GM12891 (cell line): Measurements from ENCODE around the gene FUNDC2.

Experiments
- DNase-seq: peaks from one replicate; pipeline ENCODE4 v3.0.0; 2011; ENCODE audit warnings: low spot score; ENCODE audit not compliant: insufficient read length
- FAIRE-seq: peaks from 2 replicates; lab custom pipeline; 2011; peaks lifted over from hg19 to GRCh38; lab: Jason Lieb, UNC
- PAX5 ChIP-seq: IDR thresholded peaks from 2 replicates; pipeline ENCODE4 v1.6.1; 2011; ENCODE audit warnings: low read length, moderate library complexity, mild to moderate bottlenecking; ENCODE audit not compliant: insufficient read depth, severe bottlenecking
- POLR2A ChIP-seq: IDR thresholded peaks from 2 replicates; pipeline ENCODE4 v1.6.1; 2011; ENCODE audit warnings: low read depth, low read length, control low read depth
- POLR2AphosphoS5 ChIP-seq: IDR thresholded peaks from 2 replicates; pipeline ENCODE4 v1.6.1; 2011; ENCODE audit warnings: low read depth, low read length, control low read depth
- POU2F2 ChIP-seq: IDR thresholded peaks from 2 replicates; pipeline ENCODE4 v1.6.1; 2011; ENCODE audit warnings: low read depth, mild to moderate bottlenecking, control low read depth, low read length, moderate library complexity
- SPI1 ChIP-seq: IDR thresholded peaks from 2 replicates; pipeline ENCODE4 v1.6.1; 2011; ENCODE audit warnings: low read depth, low read length, control low read depth
- TAF1 ChIP-seq: IDR thresholded peaks from 2 replicates; pipeline ENCODE4 v1.6.1; 2011; ENCODE audit warnings: low read depth, low read length, control low read depth

FUNDC2 gene

DNA sequence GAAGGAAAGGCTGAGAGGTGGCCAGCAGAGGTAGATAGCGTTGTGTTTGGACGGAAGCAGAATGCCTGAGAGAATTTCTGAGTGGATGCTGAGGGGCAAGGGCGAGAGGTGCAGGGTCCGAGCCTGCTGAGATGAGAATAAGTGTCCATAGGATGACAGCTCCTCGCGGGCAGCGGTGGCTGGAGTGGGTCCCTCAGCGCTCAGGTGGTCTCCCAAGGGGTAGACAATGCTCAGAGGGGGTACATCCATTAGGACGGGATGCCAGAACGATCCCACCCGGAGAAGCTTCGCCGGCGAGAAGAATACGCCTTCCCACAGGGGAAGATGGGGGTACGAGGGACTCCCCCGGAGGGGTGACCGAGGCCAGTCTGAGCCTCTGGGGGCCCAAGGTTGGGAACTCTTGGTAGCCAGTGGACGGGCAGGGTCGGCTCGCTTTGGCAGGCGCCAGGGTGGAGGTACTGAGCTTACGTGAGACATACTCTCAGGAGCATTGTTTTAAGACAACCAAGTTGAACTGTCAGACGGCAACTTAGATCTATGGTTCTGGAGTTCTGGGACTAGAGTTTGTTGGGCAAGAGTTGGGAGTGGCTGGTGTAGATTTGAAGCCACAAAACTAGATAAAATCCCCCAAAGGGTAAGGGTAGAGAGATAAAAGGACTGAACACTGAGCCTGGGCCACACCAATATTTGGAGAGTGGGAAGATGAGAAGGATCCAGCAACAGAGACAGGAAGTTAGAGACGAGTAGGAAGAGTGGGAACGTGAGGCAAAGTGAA lies 60.5 kb downstream of the FUNDC2 start:
- DNase-seq (no peak), FAIRE-seq (no peak)
- TF ChIP-seq POU2F2 (no peak), POLR2AphosphoS5 (no peak), PAX5 (no peak), SPI1 (no peak), TAF1 (no peak), POLR2A (no peak)

DNA sequence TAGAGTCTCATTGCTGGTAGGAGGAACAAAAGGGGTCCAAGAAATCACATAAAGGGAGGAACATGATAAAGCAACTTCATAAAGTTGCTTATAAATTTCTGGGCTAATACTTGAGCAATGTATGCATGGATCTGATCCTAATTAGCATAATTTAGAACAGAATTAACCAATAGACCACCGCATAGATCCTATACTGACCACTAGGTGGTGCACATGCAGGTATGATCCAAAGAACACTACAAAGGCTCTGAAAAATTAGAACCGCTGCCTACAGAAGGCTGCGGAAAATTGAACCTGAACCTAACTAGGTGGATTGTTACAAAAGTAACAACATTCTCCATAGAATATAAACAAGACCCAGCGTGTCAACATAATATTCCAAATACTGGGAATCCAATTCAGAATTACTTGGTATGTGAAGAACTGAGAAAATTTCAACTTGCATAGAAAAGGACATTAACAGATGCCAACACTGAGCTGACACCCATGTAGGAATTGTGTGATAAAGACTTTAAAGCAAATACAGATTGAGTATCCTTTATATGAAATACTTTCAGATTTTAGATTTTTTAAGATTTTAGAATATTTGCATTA lies 67.9 kb downstream of the FUNDC2 start:
- no peak for DNase-seq
- FAIRE-seq, result peak; percentile 84
- TF ChIP-seq POU2F2, result no peak
- no peak for TF ChIP-seq TAF1
- no peak for TF ChIP-seq PAX5
- TF ChIP-seq POLR2A, result no peak
- no peak for TF ChIP-seq SPI1

DNA sequence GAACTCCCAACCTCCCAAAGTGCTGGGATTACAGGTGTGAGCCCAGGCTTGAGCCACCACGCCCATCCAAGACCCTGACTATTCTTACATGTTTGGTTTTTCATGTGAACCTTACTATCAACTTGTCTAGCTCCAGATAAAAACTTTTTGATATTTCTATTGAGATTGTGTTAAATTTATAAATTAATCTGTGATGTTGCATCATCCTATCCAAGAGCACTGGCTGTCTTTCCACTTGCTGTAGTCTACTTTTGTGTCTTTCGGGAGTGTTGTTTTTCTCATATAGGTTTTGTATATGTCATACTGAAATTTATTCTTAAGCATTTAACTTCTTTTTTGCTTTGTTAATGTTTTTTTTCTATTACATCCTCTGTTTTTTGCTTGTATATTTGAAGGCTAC lies 79.3 kb downstream of the FUNDC2 start:
- FAIRE-seq (no peak), DNase-seq (no peak)
- no peak for TF ChIP-seq TAF1
- TF ChIP-seq PAX5, result no peak
- TF ChIP-seq SPI1, result no peak
- no peak for TF ChIP-seq POLR2AphosphoS5
- no peak for TF ChIP-seq POLR2A
- TF ChIP-seq POU2F2, result no peak

DNA sequence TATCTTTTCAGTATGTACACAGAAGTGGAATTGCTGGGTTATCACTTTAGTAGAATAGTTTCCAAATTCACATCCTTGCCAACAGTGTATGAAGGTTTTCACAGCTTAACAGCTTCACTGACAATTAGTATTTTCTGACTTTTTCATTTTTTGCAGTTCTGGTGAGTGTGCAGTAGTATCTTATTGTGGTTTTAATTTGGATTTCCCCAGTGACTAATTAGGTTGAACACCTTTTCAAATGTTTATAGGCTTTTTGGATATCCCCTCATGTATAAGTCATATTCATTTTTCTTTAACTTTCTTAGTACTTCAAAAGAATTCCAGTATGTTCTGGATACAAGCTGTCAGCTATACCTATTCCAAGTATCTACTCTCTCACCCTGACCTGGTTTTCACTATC lies 81.8 kb downstream of the FUNDC2 start:
- no peak for DNase-seq
- FAIRE-seq, result no peak

More for the DNA sequence above, 81.8 kb downstream of the FUNDC2 start:
- TF ChIP-seq SPI1 (no peak), POLR2AphosphoS5 (no peak), POLR2A (no peak), PAX5 (no peak), POU2F2 (no peak), TAF1 (no peak)
